GM12878 (cell line): ENCODE data around the gene IZUMO1. TPM values are rescaled to one million over a fixed set of nuclear protein-coding genes. Genes with fewer than 3 reads are reported as not detected.
A peak's percentile ranks its signal among the peaks of the same experiment; 100 is the strongest.

ENCODE experiments used
- BCL11A ChIP-seq: IDR thresholded peaks from 2 replicates; pipeline ENCODE4 v1.6.1; 2011; ENCODE audit warnings: low read depth, low read length
- ETV6 ChIP-seq, 2 experiments: fragments of 450-650 bp in 1 of 2; IDR thresholded peaks in 1 of 2; conservative IDR thresholded peaks in 1 of 2; 2 replicates each; pipeline ENCODE4 v1.6.1; 2014; ENCODE audit warnings: antibody characterized with exemption in 1 of 2, borderline replicate concordance in 1 of 2, low read depth in 1 of 2, mild to moderate bottlenecking in 1 of 2, moderate library complexity in 1 of 2
- FOXM1 ChIP-seq: IDR thresholded peaks from 2 replicates; pipeline ENCODE4 v1.6.1; 2012; ENCODE audit warnings: low read depth, mild to moderate bottlenecking, inconsistent platforms, low read length, moderate library complexity
- GATAD2B ChIP-seq: fragments of 450-650 bp; conservative IDR thresholded peaks from 2 replicates; pipeline ENCODE4 v1.6.1; 2017; ENCODE audit warnings: low read depth, mild to moderate bottlenecking, moderate library complexity
- HDAC2 ChIP-seq: fragments of 200-600 bp; sonication (generic); IDR thresholded peaks from 2 replicates; pipeline ENCODE4 v1.6.1; 2017
- IKZF1 ChIP-seq: fragments of 450-650 bp; conservative IDR thresholded peaks from 2 replicates; pipeline ENCODE4 v1.6.1; 2017; ENCODE audit warnings: antibody characterized with exemption, mild to moderate bottlenecking
- JUNB ChIP-seq: IDR thresholded peaks from 2 replicates; pipeline ENCODE4 v1.6.1; 2016; ENCODE audit warnings: antibody characterized with exemption, mild to moderate bottlenecking
- SP1 ChIP-seq: IDR thresholded peaks from one replicate; pipeline ENCODE4 v1.6.1; 2011; ENCODE audit warnings: low read depth, low read length
- SUPT20H ChIP-seq: IDR thresholded peaks from 2 replicates; pipeline ENCODE4 v1.6.1; 2011; ENCODE audit warnings: low read depth, mild to moderate bottlenecking, low read length, moderate library complexity, borderline replicate concordance; ENCODE audit not compliant: control insufficient read depth
- polyA plus RNA-seq, 11 experiments: library from polyadenylated mRNA; depleted of rRNA in 4 of 11; unstranded in 6 of 11; stranded (reverse) in 5 of 11; fragments of >200 nt; fragmentation: Nextera tagmentation in 4 of 11; fragmentation: Illumina TruSeq in 1 of 11; extraction: Ambion mirVana in 4 of 11; extraction: Trizol in 1 of 11; gene quantifications; 1 replicate in 1 of 11; 2 replicates in 10 of 11; pipeline versions ENCODE4 v1.2.1 to v1.2.3, GENCODE V29; 2011 to 2016; ENCODE audit warnings: inconsistent platforms in 2 of 11, missing spikeins in 2 of 11, low read depth in 1 of 11
- total RNA-seq, 4 experiments: library from RNA; depleted of rRNA in 3 of 4; stranded (reverse); fragments of >200 nt in 3 of 4; fragmentation: Illumina TruSeq in 1 of 4; extraction: Trizol in 1 of 4; gene quantifications; 2 replicates each; pipeline versions ENCODE4 v1.2.1 to v1.2.3, GENCODE V29; 2013 to 2021
- TF ChIP-seq, protein P1 (sequence below): fragments of 450-650 bp; IDR thresholded peaks from 2 replicates; pipeline ENCODE4 v1.6.1; 2018; ENCODE audit warnings: mild to moderate bottlenecking, low read depth, moderate library complexity; ENCODE audit not compliant: partially characterized antibody
- TF ChIP-seq, protein P2 (sequence below): IDR thresholded peaks from 2 replicates; pipeline ENCODE4 v1.6.1; 2011; ENCODE audit warnings: low read depth, mild to moderate bottlenecking, low read length, moderate library complexity, borderline replicate concordance; ENCODE audit errors: extremely low read depth
- TF ChIP-seq, protein P3 (sequence below): fragments of 450-650 bp; IDR thresholded peaks from 2 replicates; pipeline ENCODE4 v1.6.1; 2018; ENCODE audit warnings: borderline replicate concordance, mild to moderate bottlenecking; ENCODE audit not compliant: partially characterized antibody
- TF ChIP-seq, protein P4 (sequence below): IDR thresholded peaks from 2 replicates; pipeline ENCODE4 v1.6.1; 2011; ENCODE audit warnings: low read depth, low read length, improper control_type of control experiment, borderline replicate concordance

IZUMO1 gene
- total and polyA plus RNA-seq, 10 of the 15 experiments (the other 5 are each of a cell fraction or from before 2014, with no cell fraction given), result not detected

DNA sequence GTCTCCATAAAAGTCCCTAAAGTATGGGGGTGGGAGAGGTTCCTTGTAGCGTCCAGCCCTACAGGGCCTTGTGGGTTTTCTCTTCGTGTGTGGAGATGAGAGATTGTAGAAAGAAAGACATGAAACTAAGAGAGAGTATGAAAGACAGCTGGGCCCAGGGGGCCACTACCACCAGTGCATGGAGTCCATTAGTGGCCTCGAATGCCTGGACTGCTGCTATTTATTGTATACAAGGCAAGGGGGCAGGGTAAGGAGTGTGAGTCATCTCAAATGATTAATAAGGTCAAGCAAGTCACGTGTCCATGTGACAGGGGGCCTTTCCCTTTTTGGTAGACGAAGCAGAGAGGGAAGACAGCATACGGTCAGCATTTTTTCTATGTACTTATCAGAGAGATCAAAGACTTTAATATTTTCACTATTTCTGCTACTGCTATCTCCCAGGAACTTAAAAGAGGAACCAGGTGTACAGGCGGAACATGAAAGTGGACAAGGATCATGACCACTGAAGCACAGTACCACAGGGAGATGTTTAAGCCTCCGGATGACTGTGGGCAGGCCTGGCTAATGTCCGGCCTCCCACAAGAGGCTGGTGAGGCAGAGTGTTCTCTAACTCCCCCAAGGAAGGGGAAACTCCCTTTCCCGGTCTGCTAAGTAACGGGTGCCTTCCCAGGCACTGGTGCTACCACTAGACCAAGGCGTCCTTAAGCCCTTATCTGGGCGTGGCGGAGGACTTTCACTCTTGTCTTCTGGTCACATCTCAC is 34.1 kb upstream of the IZUMO1 start (continued):
- TF ChIP-seq ETV6 (conservative IDR thresholded peaks at IDR 0.05 in 1 of 2, IDR thresholded peaks at IDR 0.05 in 1 of 2; ENCODE audit: borderline replicate concordance in 1 of 2, low read depth in 1 of 2), result no peak
- TF ChIP-seq, protein P1, sequence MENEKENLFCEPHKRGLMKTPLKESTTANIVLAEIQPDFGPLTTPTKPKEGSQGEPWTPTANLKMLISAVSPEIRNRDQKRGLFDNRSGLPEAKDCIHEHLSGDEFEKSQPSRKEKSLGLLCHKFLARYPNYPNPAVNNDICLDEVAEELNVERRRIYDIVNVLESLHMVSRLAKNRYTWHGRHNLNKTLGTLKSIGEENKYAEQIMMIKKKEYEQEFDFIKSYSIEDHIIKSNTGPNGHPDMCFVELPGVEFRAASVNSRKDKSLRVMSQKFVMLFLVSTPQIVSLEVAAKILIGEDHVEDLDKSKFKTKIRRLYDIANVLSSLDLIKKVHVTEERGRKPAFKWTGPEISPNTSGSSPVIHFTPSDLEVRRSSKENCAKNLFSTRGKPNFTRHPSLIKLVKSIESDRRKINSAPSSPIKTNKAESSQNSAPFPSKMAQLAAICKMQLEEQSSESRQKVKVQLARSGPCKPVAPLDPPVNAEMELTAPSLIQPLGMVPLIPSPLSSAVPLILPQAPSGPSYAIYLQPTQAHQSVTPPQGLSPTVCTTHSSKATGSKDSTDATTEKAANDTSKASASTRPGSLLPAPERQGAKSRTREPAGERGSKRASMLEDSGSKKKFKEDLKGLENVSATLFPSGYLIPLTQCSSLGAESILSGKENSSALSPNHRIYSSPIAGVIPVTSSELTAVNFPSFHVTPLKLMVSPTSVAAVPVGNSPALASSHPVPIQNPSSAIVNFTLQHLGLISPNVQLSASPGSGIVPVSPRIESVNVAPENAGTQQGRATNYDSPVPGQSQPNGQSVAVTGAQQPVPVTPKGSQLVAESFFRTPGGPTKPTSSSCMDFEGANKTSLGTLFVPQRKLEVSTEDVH, result no peak
- TF ChIP-seq FOXM1, result no peak
- TF ChIP-seq, protein P2, sequence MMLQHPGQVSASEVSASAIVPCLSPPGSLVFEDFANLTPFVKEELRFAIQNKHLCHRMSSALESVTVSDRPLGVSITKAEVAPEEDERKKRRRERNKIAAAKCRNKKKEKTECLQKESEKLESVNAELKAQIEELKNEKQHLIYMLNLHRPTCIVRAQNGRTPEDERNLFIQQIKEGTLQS, result peak; percentile 31; the same call in 1 of the 2 replicates
- TF ChIP-seq BCL11A, result no peak
- 0 out of 2 replicates have a peak, but pooled peaks have one; percentile 53 for TF ChIP-seq IKZF1
- TF ChIP-seq HDAC2, result no peak
- TF ChIP-seq, protein P3, sequence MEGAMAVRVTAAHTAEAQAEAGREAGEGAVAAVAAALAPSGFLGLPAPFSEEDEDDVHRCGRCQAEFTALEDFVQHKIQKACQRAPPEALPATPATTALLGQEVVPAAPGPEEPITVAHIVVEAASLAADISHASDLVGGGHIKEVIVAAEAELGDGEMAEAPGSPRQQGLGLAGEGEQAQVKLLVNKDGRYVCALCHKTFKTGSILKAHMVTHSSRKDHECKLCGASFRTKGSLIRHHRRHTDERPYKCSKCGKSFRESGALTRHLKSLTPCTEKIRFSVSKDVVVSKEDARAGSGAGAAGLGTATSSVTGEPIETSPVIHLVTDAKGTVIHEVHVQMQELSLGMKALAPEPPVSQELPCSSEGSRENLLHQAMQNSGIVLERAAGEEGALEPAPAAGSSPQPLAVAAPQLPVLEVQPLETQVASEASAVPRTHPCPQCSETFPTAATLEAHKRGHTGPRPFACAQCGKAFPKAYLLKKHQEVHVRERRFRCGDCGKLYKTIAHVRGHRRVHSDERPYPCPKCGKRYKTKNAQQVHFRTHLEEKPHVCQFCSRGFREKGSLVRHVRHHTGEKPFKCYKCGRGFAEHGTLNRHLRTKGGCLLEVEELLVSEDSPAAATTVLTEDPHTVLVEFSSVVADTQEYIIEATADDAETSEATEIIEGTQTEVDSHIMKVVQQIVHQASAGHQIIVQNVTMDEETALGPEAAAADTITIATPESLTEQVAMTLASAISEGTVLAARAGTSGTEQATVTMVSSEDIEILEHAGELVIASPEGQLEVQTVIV, result no peak
- no peak for TF ChIP-seq GATAD2B
- TF ChIP-seq SP1, result no peak
- TF ChIP-seq JUNB, result peak; percentile 42
- TF ChIP-seq SUPT20H, result no peak
- TF ChIP-seq, protein P4, sequence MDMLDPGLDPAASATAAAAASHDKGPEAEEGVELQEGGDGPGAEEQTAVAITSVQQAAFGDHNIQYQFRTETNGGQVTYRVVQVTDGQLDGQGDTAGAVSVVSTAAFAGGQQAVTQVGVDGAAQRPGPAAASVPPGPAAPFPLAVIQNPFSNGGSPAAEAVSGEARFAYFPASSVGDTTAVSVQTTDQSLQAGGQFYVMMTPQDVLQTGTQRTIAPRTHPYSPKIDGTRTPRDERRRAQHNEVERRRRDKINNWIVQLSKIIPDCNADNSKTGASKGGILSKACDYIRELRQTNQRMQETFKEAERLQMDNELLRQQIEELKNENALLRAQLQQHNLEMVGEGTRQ, result peak; percentile 52; the same call in 1 of the 2 replicates
